ENCODE measurements around the gene CTNND2. TPM values are rescaled to one million over a fixed set of nuclear protein-coding genes. Genes with fewer than 3 reads are reported as not detected.

The CTNND2 gene
- total RNA-seq, 4 donors from 2014 or later, result 0.04 TPM; not detected in 3

DNA sequence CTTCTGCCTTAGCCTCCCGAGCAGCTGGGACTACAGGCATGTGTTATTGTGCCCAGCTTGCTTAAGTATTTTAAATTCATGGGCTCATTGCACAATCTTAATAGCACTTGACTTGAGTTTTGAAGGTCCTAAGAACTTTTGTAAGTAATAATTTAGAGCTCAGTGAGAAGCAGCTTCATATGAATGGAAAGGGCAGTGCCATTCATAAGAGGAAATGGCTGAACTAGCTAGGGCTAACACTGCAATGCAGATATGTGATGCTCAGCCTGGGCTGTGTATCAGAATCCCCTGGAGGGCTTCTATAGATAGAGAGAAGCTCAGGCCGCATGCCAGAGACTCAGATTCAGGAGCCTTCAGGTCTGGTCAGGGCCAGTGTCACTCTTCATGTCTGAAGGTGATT lies 847.7 kb downstream of the CTNND2 start:
- no peak overlapping the region for H3K4me3 ChIP-seq
- DNase-seq, result no peak
- no peaks in the 10 kb centered on the region for H3K36me3 ChIP-seq
- no peaks in the 10 kb centered on the region for H3K9me3 ChIP-seq
- in situ Hi-C loops (cut with MboI; ENCODE audit: low sequenced_read_pairs in 4 of 4), result no loop called here
- ATAC-seq, result no peak
- no peak overlapping the region for H3K27ac ChIP-seq
- intact Hi-C loops (cut with DNase I; ENCODE audit: low total_unique reads), result no loop called here
- TF ChIP-seq POLR2A (IDR thresholded peaks at IDR 0.05), result no peak
- TF ChIP-seq, protein P1, sequence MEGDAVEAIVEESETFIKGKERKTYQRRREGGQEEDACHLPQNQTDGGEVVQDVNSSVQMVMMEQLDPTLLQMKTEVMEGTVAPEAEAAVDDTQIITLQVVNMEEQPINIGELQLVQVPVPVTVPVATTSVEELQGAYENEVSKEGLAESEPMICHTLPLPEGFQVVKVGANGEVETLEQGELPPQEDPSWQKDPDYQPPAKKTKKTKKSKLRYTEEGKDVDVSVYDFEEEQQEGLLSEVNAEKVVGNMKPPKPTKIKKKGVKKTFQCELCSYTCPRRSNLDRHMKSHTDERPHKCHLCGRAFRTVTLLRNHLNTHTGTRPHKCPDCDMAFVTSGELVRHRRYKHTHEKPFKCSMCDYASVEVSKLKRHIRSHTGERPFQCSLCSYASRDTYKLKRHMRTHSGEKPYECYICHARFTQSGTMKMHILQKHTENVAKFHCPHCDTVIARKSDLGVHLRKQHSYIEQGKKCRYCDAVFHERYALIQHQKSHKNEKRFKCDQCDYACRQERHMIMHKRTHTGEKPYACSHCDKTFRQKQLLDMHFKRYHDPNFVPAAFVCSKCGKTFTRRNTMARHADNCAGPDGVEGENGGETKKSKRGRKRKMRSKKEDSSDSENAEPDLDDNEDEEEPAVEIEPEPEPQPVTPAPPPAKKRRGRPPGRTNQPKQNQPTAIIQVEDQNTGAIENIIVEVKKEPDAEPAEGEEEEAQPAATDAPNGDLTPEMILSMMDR (IDR thresholded peaks at IDR 0.05 in 4 of 5, conservative IDR thresholded peaks at IDR 0.05 in 1 of 5), result no peak
- H3K27me3 ChIP-seq, result no peaks in the 10 kb centered on the region
- no peaks in the 10 kb centered on the region for H3K4me1 ChIP-seq

DNA sequence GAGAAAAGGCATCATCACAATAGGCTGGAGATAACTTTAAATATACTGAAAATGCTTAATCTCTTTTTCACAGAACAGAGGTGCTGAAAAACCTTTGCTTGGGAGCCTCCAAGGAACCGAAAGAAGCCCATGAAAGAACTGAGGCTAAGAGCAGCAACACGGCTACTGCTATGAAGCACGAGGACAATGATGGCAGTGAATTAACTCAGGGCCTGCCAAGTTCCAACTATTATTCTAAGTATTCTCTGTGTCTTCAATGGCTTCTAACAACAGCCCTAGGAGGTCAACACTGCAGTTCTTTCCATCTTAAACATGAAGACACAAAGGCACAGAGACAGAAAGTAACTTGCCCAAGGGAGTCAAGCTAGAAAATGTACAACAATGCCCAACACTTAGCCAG lies 850.2 kb downstream of the CTNND2 start:
- no peak overlapping the region for H3K27ac ChIP-seq
- TF ChIP-seq, protein P1 (IDR thresholded peaks at IDR 0.05 in 4 of 5, conservative IDR thresholded peaks at IDR 0.05 in 1 of 5), result no peak
- TF ChIP-seq POLR2A (IDR thresholded peaks at IDR 0.05), result no peak
- in situ Hi-C loops (cut with MboI; ENCODE audit: low sequenced_read_pairs in 4 of 4) (no loop called here), intact Hi-C loops (cut with DNase I; ENCODE audit: low total_unique reads) (no loop called here)
- ATAC-seq (no peak), DNase-seq (no peak)
- H3K4me3 ChIP-seq, result no peak overlapping the region
- H3K9me3 ChIP-seq, result no peaks in the 10 kb centered on the region
- H3K36me3 ChIP-seq, result no peaks in the 10 kb centered on the region
- no peaks in the 10 kb centered on the region for H3K4me1 ChIP-seq
- H3K27me3 ChIP-seq, result no peaks in the 10 kb centered on the region

DNA sequence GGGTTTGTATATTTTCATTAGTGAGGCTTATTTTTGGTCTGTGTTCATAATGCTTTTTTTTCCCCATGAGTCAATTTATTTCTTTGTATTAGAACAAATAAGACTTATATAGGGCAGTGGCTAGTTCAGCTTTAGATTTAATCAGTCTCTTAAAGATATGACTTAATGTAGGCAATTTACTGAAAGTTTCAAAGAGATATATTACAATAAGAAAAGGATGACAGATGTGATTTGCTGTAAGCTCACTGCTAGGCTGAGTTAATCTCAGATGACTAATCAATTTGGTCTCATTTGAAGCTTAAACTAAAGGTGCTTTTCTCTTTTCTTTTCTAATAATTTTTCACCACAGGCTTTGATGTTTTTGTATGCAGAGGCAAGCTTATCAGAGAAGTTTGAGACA lies 851.4 kb downstream of the CTNND2 start:
- no peak overlapping the region for H3K27ac ChIP-seq
- intact Hi-C loops (cut with DNase I; ENCODE audit: low total_unique reads), result no loop called here
- no peaks in the 10 kb centered on the region for H3K27me3 ChIP-seq
- DNase-seq (no peak), ATAC-seq (no peak)
- H3K4me1 ChIP-seq, result no peaks in the 10 kb centered on the region
- H3K4me3 ChIP-seq, result no peak overlapping the region
- in situ Hi-C loops (cut with MboI; ENCODE audit: low sequenced_read_pairs in 4 of 4), result no loop called here
- H3K9me3 ChIP-seq, result no peaks in the 10 kb centered on the region
- TF ChIP-seq POLR2A (IDR thresholded peaks at IDR 0.05), result no peak
- TF ChIP-seq, protein P1 (IDR thresholded peaks at IDR 0.05 in 4 of 5, conservative IDR thresholded peaks at IDR 0.05 in 1 of 5), result no peak
- H3K36me3 ChIP-seq, result no peaks in the 10 kb centered on the region

DNA sequence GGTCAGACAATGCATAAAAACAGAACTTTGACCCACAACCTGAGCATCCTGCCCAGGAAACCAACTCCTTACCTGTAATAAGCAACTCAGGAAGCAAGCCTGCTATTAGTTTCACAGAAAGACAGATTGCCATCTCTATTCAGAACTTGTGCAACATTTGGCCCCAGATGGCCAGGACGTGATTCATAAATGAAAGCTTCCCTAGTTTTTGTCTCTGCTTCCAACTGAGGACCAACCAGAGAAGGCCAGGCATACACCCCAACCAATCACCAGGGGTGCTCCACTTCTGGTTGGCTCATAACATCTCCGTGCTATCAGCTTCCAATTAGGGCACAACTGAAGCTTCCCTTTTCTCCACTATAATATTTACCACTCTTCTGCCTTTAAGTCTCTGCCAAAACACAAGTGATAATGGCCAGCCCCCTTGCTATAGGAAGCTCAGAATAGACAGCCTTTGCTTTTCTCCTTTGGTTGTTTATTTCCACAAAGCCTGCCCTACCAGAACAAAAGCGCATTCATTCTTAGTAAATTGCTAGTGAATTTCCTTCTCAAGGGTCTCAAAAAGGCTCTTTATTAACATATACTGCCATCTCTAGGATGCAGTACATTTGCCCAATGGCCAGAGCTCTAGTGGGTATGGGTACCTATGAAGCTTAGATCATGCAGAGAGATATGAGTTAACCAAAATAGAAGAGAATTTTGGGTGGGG lies 853.5 kb downstream of the CTNND2 start:
- H3K9me3 ChIP-seq, result no peaks in the 10 kb centered on the region
- DNase-seq, result no peak
- H3K4me1 ChIP-seq, result no peaks in the 10 kb centered on the region
- in situ Hi-C loops (cut with MboI; ENCODE audit: low sequenced_read_pairs in 4 of 4), result no loop called here
- no peak for ATAC-seq
- no peak overlapping the region for H3K4me3 ChIP-seq
- TF ChIP-seq, protein P1 (IDR thresholded peaks at IDR 0.05 in 4 of 5, conservative IDR thresholded peaks at IDR 0.05 in 1 of 5), result no peak
- no peak for TF ChIP-seq POLR2A (IDR thresholded peaks at IDR 0.05)
- H3K36me3 ChIP-seq, result no peaks in the 10 kb centered on the region
- no peaks in the 10 kb centered on the region for H3K27me3 ChIP-seq
- H3K27ac ChIP-seq, result no peak overlapping the region
- intact Hi-C loops (cut with DNase I; ENCODE audit: low total_unique reads), result no loop called here

DNA sequence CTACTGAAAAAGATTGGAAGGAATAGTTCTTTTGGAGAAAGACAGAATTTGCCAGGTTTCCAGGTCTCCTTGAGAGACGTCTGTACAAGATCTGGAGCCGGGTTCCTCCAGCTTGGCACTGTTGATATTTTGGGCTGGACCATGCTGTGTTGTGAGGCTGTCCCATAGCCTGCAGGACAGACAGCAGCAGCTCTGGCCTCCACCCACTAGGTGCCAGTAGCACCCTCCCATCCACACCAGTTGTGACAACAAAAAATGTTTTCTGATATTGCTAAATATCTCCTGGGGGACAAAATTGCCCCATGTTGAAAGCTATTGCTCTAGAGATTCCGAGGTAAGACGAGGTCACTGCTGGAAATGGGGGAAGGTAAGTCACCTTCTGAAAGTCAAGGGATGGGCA lies 855.5 kb downstream of the CTNND2 start:
- no peak for DNase-seq
- H3K4me1 ChIP-seq, result no peaks in the 10 kb centered on the region
- no peaks in the 10 kb centered on the region for H3K27me3 ChIP-seq
- intact Hi-C loops (cut with DNase I; ENCODE audit: low total_unique reads), result no loop called here
- H3K9me3 ChIP-seq, result no peaks in the 10 kb centered on the region
- H3K4me3 ChIP-seq, result no peak overlapping the region
- ATAC-seq, result no peak
- no peak for TF ChIP-seq POLR2A (IDR thresholded peaks at IDR 0.05)
- TF ChIP-seq, protein P1 (IDR thresholded peaks at IDR 0.05 in 4 of 5, conservative IDR thresholded peaks at IDR 0.05 in 1 of 5), result no peak
- H3K27ac ChIP-seq, result no peak overlapping the region
- no peaks in the 10 kb centered on the region for H3K36me3 ChIP-seq
- in situ Hi-C loops (cut with MboI; ENCODE audit: low sequenced_read_pairs in 4 of 4), result no loop called here
